SK-N-SH treated with all-trans-retinoic acid at 6 μM for 48 hours (cell line): ENCODE measurements around the gene THSD4.

ENCODE experiments used
- BACH2 ChIP-seq: fragments of 250-450 bp; sonication (Bioruptor Pico); IDR thresholded peaks from 2 replicates; pipeline ENCODE4 v1.9.0; 2021; ENCODE audit warnings: mild to moderate bottlenecking, borderline replicate concordance
- CREB5 ChIP-seq: fragments of 250-450 bp; sonication (Bioruptor Pico); IDR thresholded peaks from 2 replicates; pipeline ENCODE4 v1.5.1; 2020; ENCODE audit warnings: low read depth, mild to moderate bottlenecking, moderate library complexity
- ESRRG ChIP-seq: fragments of 250-450 bp; sonication (Bioruptor Pico); IDR thresholded peaks from 2 replicates; pipeline ENCODE4 v1.6.1; 2021; ENCODE audit warnings: mild to moderate bottlenecking
- OSR1 ChIP-seq: fragments of 250-450 bp; sonication (Bioruptor Pico); IDR thresholded peaks from 2 replicates; pipeline ENCODE4 v1.8.0; 2022; ENCODE audit warnings: moderate library complexity, mild to moderate bottlenecking, inconsistent platforms
- RARB ChIP-seq: fragments of 250-450 bp; sonication (Bioruptor Pico); IDR thresholded peaks from 2 replicates; pipeline ENCODE4 v1.8.0; 2021; ENCODE audit warnings: mild to moderate bottlenecking, moderate library complexity
- ZFP30 ChIP-seq: fragments of 450-650 bp; formaldehyde crosslinking; IDR thresholded peaks from 2 replicates; pipeline ENCODE4 v1.5.0; 2022; ENCODE audit warnings: mild to moderate bottlenecking, moderate library complexity
- TF ChIP-seq, protein P1 (sequence below): fragments of 250-450 bp; sonication (Bioruptor Pico); IDR thresholded peaks from 2 replicates; pipeline ENCODE4 v1.8.0; 2020; ENCODE audit warnings: mild to moderate bottlenecking, moderate library complexity, borderline replicate concordance

- no peak for TF ChIP-seq RARB (CRISPR knock-in tag)
- TF ChIP-seq OSR1 (CRISPR knock-in tag) = no peak
- TF ChIP-seq CREB5 = no peak
- TF ChIP-seq ESRRG (CRISPR knock-in tag) = no peak
- TF ChIP-seq ZFP30 (CRISPR knock-in tag) = no peak
- TF ChIP-seq, protein P1, sequence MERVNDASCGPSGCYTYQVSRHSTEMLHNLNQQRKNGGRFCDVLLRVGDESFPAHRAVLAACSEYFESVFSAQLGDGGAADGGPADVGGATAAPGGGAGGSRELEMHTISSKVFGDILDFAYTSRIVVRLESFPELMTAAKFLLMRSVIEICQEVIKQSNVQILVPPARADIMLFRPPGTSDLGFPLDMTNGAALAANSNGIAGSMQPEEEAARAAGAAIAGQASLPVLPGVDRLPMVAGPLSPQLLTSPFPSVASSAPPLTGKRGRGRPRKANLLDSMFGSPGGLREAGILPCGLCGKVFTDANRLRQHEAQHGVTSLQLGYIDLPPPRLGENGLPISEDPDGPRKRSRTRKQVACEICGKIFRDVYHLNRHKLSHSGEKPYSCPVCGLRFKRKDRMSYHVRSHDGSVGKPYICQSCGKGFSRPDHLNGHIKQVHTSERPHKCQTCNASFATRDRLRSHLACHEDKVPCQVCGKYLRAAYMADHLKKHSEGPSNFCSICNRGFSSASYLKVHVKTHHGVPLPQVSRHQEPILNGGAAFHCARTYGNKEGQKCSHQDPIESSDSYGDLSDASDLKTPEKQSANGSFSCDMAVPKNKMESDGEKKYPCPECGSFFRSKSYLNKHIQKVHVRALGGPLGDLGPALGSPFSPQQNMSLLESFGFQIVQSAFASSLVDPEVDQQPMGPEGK = no peak
- no peak for TF ChIP-seq BACH2
Observed at GRCh38 chr15:71781965-71782265, 666.6 kb downstream of the THSD4 start.
